ENCODE data around the gene MGMT. TPM values are rescaled to one million over a fixed set of nuclear protein-coding genes. Genes with fewer than 3 reads are reported as not detected.

MGMT gene
- total and polyA plus RNA-seq, 8 donors = 1.2 to 37.8 (median 21.3) TPM

DNA sequence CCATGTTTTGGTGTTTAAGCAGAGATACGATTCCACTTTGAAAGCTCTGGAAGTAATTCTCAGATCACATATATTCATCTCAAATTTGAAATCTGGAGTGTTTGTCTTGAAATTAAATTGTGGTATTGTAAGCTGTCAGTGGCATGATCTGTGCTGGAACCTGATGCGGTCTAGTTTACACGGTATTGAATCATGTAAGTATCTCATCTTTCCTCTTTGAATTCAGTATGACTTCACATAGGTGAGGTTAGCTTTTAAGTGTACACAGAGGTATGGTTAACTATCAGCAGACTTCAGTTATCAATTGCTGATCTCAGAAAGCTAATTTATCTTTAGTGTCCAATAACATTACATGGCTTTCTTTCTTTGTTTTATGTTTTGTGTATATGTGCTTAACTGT lies 155.2 kb downstream of the MGMT start:
- WGBS, 5 donors = 60 to 80% (median 66%) methylated on average over 3 of the region's 3 CpGs
- H3K9me3 ChIP-seq = no peaks in the 10 kb centered on the region
- TF ChIP-seq POLR2AphosphoS5 (IDR thresholded peaks at IDR 0.05) = no peak
- no peak for TF ChIP-seq POLR2A (IDR thresholded peaks at IDR 0.05)
- TF ChIP-seq, protein P1, sequence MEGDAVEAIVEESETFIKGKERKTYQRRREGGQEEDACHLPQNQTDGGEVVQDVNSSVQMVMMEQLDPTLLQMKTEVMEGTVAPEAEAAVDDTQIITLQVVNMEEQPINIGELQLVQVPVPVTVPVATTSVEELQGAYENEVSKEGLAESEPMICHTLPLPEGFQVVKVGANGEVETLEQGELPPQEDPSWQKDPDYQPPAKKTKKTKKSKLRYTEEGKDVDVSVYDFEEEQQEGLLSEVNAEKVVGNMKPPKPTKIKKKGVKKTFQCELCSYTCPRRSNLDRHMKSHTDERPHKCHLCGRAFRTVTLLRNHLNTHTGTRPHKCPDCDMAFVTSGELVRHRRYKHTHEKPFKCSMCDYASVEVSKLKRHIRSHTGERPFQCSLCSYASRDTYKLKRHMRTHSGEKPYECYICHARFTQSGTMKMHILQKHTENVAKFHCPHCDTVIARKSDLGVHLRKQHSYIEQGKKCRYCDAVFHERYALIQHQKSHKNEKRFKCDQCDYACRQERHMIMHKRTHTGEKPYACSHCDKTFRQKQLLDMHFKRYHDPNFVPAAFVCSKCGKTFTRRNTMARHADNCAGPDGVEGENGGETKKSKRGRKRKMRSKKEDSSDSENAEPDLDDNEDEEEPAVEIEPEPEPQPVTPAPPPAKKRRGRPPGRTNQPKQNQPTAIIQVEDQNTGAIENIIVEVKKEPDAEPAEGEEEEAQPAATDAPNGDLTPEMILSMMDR (IDR thresholded peaks at IDR 0.05) = no peak
- TF ChIP-seq EP300 (IDR thresholded peaks at IDR 0.05) = no peak
- H3K36me3 ChIP-seq = no peaks in the 10 kb centered on the region
- H3K4me3 ChIP-seq = no peak overlapping the region
- H3K27me3 ChIP-seq = no peaks in the 10 kb centered on the region
- intact Hi-C loops (cut with DNase I; ENCODE audit: low total_unique reads) = no loop called here
- H3K27ac ChIP-seq = no peak overlapping the region
- DNase-seq = no peak
- H3K4me1 ChIP-seq = peaks cover 0 to 11% (median 0%) of the 10 kb centered on the region in 4 donors

- Histone ChIP-seq H3K4me1 (peaks cover 0 to 13% (median 0%) of the 10 kb centered on the region in 4 donors), H3K4me3 (no peak overlapping the region), H3K27me3 (no peaks in the 10 kb centered on the region), H3K27ac (no peak overlapping the region), H3K9me3 (no peaks in the 10 kb centered on the region), H3K36me3 (no peaks in the 10 kb centered on the region)
- WGBS, 5 donors = 55 to 78% (median 67%) methylated on average over 9 of the region's 9 CpGs
- intact Hi-C loops (cut with DNase I; ENCODE audit: low total_unique reads) = no loop called here
- DNase-seq = no peak
- TF ChIP-seq POLR2AphosphoS5 (IDR thresholded peaks at IDR 0.05) = no peak
- TF ChIP-seq POLR2A (IDR thresholded peaks at IDR 0.05) = no peak
- TF ChIP-seq EP300 (IDR thresholded peaks at IDR 0.05) = no peak
- TF ChIP-seq, protein P1 (IDR thresholded peaks at IDR 0.05) = no peak
Measured at GRCh38 chr10:129622736-129623135, 155.7 kb downstream of the MGMT start.

GRCh38 chr10:129624526-129624925 lies 157.5 kb downstream of the MGMT start:
- WGBS, 5 donors = 81 to 97% (median 94%) methylated on average over 11 of the region's 11 CpGs
- no peak overlapping the region for H3K4me3 ChIP-seq
- peaks cover 0 to 13% (median 0%) of the 10 kb centered on the region in 4 donors for H3K4me1 ChIP-seq
- H3K27me3 ChIP-seq = no peaks in the 10 kb centered on the region
- H3K36me3 ChIP-seq = no peaks in the 10 kb centered on the region
- no peaks in the 10 kb centered on the region for H3K9me3 ChIP-seq
- no peak overlapping the region for H3K27ac ChIP-seq
- TF ChIP-seq, protein P1 (IDR thresholded peaks at IDR 0.05) = no peak
- no peak for TF ChIP-seq POLR2A (IDR thresholded peaks at IDR 0.05)
- no peak for TF ChIP-seq POLR2AphosphoS5 (IDR thresholded peaks at IDR 0.05)
- no peak for TF ChIP-seq EP300 (IDR thresholded peaks at IDR 0.05)
- intact Hi-C loops (cut with DNase I; ENCODE audit: low total_unique reads) = no loop called here
- DNase-seq = no peak

GRCh38 chr10:129626309-129626708 lies 159.3 kb downstream of the MGMT start:
- TF ChIP-seq POLR2A (IDR thresholded peaks at IDR 0.05) = no peak
- TF ChIP-seq, protein P1 (IDR thresholded peaks at IDR 0.05) = no peak
- no peak for TF ChIP-seq POLR2AphosphoS5 (IDR thresholded peaks at IDR 0.05)
- TF ChIP-seq EP300 (IDR thresholded peaks at IDR 0.05) = no peak
- WGBS, 5 donors = 89 to 96% (median 93%) methylated on average over 15 of the region's 15 CpGs
- Histone ChIP-seq H3K27ac (no peak overlapping the region), H3K36me3 (no peaks in the 10 kb centered on the region), H3K9me3 (no peaks in the 10 kb centered on the region), H3K4me3 (no peak overlapping the region), H3K27me3 (no peaks in the 10 kb centered on the region), H3K4me1 (peaks cover 0 to 13% (median 0%) of the 10 kb centered on the region in 4 donors)
- intact Hi-C loops (cut with DNase I; ENCODE audit: low total_unique reads) = no loop called here
- DNase-seq = no peak
